T47D (cell line): ENCODE data around the gene METTL8.

Source experiments
- DNase-seq, 2 experiments: peaks; one replicate each; pipeline versions ENCODE4 v3.0.0 to v3.0.0-alpha.2; 2011 to 2012; ENCODE audit warnings: low read depth in 1 of 2, low spot score in 1 of 2
- JUND ChIP-seq: IDR thresholded peaks from 2 replicates; pipeline ENCODE4 v1.6.1; 2012; ENCODE audit warnings: low read depth
- in situ Hi-C: cut with HindIII; loops from 2 replicates; pipeline ENCODE4 v1.10.0; 2016; ENCODE audit warnings: low sequenced_read_pairs, low pct_unique_long_range_greater_than_20kb

Gene METTL8

DNA sequence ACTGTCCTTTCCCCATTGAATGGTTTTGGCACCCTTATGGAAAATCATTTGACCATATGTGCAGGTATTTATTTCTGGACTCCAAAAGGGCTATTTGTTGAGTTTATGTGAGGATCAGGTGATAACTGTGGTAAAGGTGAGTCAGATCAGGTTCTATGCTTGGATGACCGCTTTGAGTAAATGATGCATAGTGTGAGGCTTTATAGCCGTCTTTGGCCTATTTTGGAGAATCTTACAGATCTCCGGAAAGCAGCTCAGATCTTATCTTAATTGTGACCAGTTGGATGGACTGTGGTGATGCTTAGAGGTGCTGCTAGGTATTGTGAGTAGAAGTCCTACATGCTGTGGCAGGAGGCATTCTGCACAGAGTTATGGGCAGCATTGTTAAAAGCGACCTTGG is 126.2 kb downstream of the METTL8 start:
- no peak for DNase-seq
- in situ Hi-C loops, result no loop called here
- no peak for TF ChIP-seq JUND

DNA sequence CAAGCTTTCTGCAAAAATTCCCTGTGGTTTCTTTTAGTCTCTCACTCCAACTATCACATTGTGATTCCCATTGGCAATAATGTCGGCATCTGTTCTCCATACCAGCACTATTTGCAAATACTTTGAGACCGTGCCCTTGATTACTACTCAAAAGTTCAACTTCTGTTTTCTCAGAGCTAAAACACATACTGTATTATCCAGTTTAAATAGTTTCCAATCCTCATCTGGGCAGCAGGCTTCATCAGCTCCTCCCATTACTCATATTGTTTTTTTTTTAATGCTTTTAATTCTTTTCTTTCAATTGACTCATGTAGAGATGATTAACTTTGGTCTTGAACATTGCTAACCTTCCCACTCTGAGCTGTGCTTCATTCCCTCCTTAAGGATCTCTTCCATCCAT is 135.8 kb downstream of the METTL8 start:
- no peak for TF ChIP-seq JUND
- in situ Hi-C loops, result no loop called here
- DNase-seq, result no peak

DNA sequence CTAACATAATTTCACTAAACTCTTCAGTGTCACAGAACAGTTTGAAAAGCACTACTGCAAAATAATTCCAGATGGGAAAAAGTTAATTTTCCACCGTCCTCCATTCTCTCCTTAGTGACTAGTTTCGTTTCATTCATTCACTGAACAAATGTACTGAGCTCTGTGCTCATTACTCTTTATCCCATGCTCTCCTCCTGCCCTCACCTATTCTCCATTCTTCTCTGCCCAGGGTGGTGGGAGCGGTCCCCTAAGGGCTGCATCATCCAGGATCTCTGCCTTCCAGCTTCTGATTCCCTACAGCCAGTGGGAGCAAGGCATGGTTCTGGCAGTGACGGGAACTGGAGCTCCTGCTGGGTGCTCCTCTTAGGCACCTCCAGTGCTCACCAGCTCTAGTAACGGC is 139.2 kb downstream of the METTL8 start:
- in situ Hi-C loops, result no loop called here
- no peak for TF ChIP-seq JUND
- DNase-seq, result no peak

DNA sequence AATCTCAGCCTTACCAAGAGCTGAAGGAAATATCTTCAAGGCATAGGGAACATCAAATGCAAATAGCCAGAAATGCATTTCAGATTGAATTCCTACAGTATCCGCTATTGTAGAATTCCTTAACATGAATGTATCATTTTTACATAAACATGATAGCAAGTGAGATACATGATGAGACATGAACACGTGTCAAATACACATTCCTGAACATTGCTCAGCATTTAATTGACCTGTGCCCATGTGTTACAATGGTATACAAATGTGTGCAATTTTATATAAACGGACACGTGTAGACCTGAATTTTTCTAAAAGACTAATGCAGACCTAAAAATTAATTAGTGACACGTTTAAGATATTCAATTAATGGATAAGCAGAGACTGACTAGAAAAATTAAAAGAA is 140.1 kb downstream of the METTL8 start:
- TF ChIP-seq JUND, result no peak
- in situ Hi-C loops, result no loop called here
- no peak for DNase-seq

DNA sequence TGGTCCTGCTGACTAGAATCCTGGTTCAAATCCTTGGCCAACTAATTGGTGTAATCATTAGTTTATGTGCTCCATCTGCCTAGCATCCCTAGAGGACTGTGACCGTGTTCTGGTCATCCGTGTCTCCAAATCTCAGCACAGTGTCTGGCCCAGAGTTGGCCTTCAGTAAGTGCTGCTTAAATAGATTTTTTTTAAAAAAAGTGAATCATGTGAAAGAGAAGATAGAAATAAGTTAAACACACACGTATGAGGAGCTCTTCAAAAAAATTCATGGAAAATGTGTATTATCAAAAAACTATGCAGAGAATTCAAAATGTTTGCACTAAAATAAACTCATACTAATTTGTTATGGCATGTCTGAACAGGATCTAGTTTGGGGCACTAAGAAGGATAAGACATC is 143.8 kb downstream of the METTL8 start:
- no peak for TF ChIP-seq JUND
- in situ Hi-C loops, result no loop called here

DNA sequence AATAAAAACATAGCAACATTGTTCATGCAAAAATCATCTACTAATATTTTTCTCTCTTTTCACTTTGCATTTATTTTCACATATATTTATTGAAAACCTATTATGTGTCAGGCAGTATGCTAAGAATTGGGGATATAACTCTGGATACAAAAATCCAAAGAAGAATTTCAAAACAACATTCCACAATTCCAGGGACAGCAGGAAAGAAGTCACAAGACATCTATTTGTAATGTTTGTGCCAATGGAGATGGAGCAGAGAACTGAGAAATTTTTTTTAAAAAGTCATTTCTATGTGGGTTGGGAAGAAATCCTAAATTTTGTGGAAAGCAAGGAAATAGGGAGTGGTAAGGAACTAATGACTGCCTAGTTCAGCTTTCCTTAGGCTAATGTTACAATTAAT is 144.5 kb downstream of the METTL8 start:
- no peak for TF ChIP-seq JUND
- DNase-seq, result no peak
- in situ Hi-C loops, result no loop called here

More for the DNA sequence above, 143.8 kb downstream of the METTL8 start:
- DNase-seq, result no peak

DNA sequence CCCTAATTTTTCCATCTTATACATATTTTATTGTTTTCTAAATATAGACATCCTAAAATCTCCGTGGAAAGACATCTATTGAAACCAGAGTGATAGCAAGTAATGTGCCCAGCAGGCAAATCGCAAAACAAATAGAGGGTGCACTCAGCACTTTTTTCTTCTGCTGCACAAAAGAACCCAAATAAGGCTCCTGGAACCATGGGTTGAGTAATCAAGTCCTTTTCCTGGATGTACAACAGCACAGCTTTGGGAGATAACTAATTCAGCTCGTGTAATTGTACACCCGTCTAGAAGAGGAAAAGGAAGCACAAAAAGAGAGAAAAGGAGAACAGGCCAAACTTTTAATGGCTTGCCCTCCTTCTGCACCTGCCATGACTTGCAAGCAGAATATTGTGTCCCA is 146.2 kb downstream of the METTL8 start:
- DNase-seq, result no peak
- no peak for TF ChIP-seq JUND
- in situ Hi-C loops, result no loop called here

DNA sequence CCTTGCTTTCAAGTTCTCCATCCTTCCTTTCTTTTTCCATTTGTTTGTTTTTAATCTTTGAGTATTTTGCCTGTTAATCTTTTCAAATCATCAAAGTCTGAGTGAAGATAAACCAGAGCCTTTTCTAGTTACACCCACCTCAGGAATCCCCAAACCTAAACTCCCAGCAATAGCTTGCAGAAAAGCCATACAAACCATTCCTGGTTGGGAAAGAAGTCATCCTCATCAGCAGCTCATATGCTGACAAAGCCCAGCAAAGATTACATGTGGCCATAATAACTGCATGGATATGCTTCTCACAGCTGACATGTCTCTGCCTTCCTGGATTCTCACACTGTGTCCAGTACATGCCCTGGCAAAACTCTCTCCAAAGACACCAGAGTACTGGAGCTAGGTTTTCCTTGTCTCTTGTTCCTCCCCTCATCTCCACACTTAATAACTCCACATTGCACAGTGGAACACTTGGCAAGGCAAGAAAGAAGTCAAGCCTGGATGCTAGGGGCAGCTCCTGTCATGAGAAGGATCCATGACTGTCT is 146.7 kb downstream of the METTL8 start:
- DNase-seq, result no peak
- no peak for TF ChIP-seq JUND
- in situ Hi-C loops, result no loop called here

DNA sequence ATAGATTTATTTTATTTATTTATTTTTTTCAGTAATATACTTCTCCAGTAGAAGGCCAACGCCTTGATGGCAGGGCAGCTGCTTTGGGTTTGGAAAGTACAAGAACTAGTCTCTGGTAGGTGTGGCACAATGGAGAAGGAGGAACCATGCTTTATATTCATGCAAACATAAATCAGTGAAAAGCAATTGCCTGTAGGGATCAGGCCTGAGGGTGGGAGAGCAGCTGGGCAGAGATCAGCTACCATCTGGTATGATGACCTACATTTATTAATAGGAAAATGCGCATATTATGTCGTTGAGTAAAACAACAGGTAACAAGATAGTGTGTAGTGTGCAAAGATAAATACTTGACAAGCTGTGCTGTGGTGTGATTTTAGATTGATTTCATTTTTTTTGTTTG is 152.7 kb downstream of the METTL8 start:
- no peak for TF ChIP-seq JUND
- in situ Hi-C loops, result no loop called here
- no peak for DNase-seq

DNA sequence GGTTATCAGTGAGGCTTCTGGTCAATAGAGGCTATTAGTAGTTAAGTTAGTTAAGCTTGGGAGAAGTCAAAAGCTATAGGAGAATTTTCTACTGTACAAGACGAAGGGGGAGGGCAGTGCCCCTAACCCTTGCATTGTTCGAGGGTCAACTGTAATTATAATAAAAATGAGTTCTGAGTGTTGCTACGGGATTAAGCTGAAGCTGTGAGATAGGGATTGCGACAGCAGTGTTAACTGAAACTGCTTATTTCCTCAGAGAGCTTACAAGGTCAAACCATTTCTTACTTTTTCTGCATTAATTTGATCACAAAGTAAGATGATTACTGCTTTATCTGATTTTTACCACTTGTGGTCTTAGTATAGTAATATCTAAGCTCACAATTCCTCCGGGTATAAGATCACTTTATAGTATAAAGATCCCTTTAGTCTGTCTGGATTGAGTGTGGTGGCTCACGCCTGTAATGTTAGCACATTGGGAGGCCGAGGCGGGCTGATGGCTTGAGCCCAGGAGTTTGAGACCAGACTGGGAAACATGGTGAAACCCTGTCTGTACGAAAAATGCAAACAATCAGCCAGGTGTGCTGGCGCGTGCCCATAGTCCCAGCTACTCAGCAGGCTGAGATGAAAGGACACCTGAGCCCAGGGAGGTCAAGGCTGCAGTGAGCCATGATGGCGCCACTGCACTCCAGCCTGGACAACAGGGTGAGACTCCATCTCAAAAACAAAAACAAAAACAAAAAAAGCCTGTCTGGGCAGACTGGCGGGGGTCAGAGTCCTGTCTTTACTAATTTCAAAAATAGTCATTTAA is 153.6 kb downstream of the METTL8 start:
- in situ Hi-C loops, result no loop called here
- DNase-seq, result no peak
- TF ChIP-seq JUND, result no peak

DNA sequence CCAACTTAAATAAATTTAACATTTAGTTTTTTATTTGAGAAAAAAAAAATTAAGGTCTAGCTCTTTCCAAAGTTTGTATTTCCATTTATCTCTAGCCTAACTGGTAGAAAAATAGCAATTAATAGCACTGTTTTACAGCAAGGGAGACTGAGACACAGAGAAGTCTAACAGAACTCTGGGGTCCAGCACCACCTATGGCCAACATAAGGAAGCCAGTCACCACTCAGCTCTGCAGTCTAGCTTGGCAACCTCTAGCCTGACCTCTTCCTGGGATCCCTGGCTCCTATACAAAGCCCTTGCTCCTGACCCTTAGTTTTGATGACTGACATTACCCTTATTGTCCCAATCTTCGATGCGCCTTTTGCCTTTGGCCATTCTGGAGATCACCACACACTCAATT is 159.0 kb downstream of the METTL8 start:
- DNase-seq, result no peak
- in situ Hi-C loops, result no loop called here
- no peak for TF ChIP-seq JUND

DNA sequence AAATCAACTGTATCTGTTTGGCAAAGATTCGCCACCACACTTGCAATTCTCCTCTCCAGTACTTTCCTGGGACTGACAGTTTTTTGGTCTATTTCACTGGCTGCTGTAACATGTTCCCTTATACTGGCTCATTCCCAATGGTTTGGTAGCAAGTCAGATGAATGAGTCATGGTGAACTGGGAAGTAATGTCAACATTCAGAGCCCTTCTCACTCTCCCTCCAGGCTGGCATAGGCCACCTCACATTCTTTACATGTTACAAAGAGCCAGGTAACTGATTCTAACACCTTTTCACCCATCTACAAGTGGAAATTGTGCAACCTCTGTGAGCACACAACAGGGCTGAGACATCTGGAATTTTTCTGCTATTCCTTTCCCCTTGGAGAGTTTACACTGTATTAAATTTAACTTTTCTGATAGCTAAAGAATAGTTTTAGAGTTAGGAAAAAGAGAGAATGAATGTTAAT is 161.8 kb downstream of the METTL8 start:
- TF ChIP-seq JUND, result peak; percentile 82
- peak in 1 of 2 experiments; percentile 86 for DNase-seq
- in situ Hi-C loops, result no loop called here

DNA sequence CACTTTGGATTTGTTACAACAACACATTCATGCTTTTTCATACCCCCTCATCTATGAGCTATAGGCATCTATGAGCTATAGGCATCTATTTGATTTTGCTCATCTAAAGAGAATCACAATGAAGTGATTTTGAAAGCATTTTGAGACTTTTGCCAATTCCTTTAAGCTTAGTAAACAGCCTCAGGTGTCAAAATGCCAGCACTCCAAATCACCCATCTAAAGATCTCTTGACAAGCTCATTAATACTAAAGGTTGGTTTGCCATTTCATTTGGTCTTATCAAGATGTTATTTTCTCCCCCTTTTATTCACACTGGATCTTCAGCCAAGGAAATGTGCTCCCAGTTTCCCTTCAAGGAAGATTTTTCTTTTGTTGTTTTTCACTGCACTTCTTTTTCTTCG is 162.4 kb downstream of the METTL8 start:
- in situ Hi-C loops, result no loop called here
- TF ChIP-seq JUND, result peak; percentile 64
- peak in 1 of 2 experiments; percentile 48 for DNase-seq

DNA sequence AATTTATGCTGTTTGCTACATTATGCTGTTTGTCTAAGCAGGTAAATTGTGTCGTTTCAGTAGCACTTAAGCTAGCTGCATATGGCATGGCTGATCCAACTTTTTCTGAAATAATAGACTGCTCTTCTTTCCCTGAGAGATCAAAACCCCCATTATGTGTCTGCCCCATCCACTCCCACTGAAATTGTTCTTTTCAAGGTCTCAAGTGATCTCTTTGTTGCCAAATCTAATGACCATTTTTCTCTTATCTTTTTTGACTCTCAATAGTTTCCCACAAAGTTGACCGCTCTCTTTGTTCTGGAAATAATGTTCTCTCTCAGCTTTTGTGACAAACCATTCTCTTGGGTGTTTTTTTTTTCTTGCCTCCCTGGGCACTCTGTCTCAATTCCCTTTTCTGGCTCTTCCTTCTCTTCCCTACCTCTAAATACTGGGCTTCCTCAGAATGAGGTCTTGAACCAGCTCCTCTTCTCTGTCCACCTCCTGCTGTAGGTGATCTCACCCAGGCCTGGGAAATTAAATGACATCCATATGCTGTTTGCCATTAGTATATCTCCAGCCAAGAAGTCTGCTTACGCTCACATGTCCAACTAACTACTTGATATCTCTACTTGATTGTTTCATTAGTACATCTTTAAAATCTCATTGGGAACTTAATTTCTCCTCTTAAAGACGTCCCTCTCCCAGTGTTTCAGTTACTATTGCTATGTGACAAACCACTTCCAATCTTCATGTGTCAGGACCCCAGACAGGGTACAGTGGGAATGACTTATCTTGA is 165.7 kb downstream of the METTL8 start:
- DNase-seq, result no peak
- in situ Hi-C loops, result no loop called here
- no peak for TF ChIP-seq JUND
